HCEC 1CT (cell line): Measurements from ENCODE around the gene ITGA4.

Experiments
- DNase-seq: peaks from one replicate; pipeline ENCODE4 v3.0.0-alpha.2; 2017

Gene ITGA4

GRCh38 chr2:181576431-181576830 lies 119.2 kb downstream of the ITGA4 start:
- no peak for DNase-seq

- DNase-seq: no peak
Measured at GRCh38 chr2:181578829-181579228, 121.6 kb downstream of the ITGA4 start.

- no peak for DNase-seq
Measured at GRCh38 chr2:181581534-181581933, 124.3 kb downstream of the ITGA4 start.

GRCh38 chr2:181585732-181586131 lies 128.5 kb downstream of the ITGA4 start:
- DNase-seq: no peak
